AML-193 (cell line): ENCODE results near the gene PLIN4.

Experiments used
- DNase-seq, 2 experiments: peaks; one replicate each; lab custom pipeline; 2025; lab: John Stamatoyannopoulos, UW

The PLIN4 gene

GRCh38 chr19:4454747-4455718 is 63.3 kb downstream of the PLIN4 start:
- DNase-seq = no peak

GRCh38 chr19:4453232-4454179 is 64.8 kb downstream of the PLIN4 start:
- DNase-seq = no peak

- DNase-seq = no peak
Measured at GRCh38 chr19:4452230-4452990, 65.9 kb downstream of the PLIN4 start.
